ENCODE results near the gene INPP5D. TPM values are rescaled to one million over a fixed set of nuclear protein-coding genes. Genes with fewer than 3 reads are reported as not detected.

Gene INPP5D
- total RNA-seq, 1 donor from 2014 or later: 1.6 TPM

- FAIRE-seq: no peak
These were observed 8.7 kb downstream of the INPP5D start for GRCh38 chr2:233068762-233069418.

GRCh38 chr2:233072838-233073237, 12.7 kb downstream of the INPP5D start:
- DNase-seq (ENCODE audit: low spot score in 2 of 2): no peak
- no peak for FAIRE-seq

More at GRCh38 chr2:233068762-233069418, 8.7 kb downstream of the INPP5D start:
- DNase-seq (ENCODE audit: low spot score in 2 of 2): no peak

DNA sequence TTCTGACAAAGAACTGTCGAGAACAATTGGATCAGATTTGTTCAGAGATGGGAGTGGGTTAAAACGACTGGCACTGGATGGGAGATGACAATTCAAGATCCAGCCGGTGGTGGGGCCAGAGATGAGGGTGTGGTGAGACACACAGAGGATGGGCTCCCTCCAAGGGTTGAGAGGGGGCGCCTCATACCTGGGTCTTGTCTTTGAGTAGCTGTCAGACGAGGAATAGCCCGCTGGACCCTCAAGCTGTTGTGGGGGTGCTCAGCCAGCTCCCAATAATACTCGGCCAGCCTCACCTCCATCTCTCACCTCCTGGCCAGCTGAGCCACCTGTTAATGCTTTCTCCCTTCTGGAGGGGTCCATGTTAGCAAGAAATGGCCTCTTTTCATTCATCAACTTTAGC, 14.0 kb downstream of the INPP5D start:
- FAIRE-seq: no peak
- no peak for DNase-seq (ENCODE audit: low spot score in 2 of 2)

- FAIRE-seq: no peak
- no peak for DNase-seq (ENCODE audit: low spot score in 2 of 2)
These were observed 15.2 kb downstream of the INPP5D start for GRCh38 chr2:233075141-233075965.

- DNase-seq (ENCODE audit: low spot score in 2 of 2) (no peak), FAIRE-seq (no peak)
These were observed 15.8 kb downstream of the INPP5D start for GRCh38 chr2:233075966-233076339.

DNA sequence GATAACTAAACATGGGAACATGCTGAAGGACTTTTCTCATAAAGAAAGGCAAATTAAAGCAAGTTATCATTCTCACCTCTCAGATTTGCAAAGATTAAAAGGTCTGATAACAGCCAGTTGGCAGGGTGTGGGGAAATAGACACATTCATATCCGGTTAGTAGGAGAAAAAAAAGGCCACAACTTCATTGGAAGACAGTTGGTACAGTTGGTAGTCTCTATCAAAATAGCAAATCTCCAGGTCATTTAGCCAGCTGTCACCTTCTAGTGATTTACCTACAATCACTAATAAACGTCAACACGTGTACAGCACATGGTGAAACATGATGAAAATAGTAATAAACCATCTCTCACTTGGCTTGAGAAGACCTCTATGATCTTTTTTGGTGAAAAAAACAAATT, 16.6 kb downstream of the INPP5D start:
- FAIRE-seq: no peak

GRCh38 chr2:233079473-233079877, 19.3 kb downstream of the INPP5D start:
- DNase-seq (ENCODE audit: low spot score in 2 of 2) (no peak), FAIRE-seq (no peak)

More for the DNA sequence above, 16.6 kb downstream of the INPP5D start:
- no peak for DNase-seq (ENCODE audit: low spot score in 2 of 2)

GRCh38 chr2:233079953-233080835, 20.1 kb downstream of the INPP5D start:
- DNase-seq (ENCODE audit: low spot score in 2 of 2): no peak
- no peak for FAIRE-seq

- DNase-seq (ENCODE audit: low spot score in 2 of 2) (no peak), FAIRE-seq (no peak)
These were observed 20.7 kb downstream of the INPP5D start for GRCh38 chr2:233080836-233081229.

DNA sequence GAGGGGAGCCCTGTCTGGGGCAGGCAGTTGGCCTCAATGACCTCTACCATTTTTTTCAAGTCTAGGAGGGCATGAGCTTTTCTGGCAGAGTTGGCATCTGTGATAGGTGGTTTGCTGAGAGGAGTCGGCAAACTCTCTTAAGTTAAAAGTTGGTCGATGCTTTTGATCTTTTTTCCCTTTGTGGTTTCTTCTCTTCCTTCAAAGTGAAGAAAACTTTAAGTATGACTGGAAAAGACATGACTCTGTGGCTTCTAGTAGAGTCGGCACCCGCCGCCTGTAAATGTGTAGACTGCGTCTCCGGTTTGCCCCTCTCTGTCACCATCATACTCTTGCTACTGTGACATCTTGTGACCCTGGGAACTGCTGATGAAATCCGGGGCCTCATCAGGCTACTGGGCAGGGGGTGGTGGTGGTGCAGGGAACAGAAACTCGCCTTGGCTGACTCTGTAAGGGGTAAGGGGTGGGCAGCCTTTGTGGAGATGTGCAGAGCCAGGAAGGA, 21.1 kb downstream of the INPP5D start:
- no peak for DNase-seq (ENCODE audit: low spot score in 2 of 2)
- no peak for FAIRE-seq

DNA sequence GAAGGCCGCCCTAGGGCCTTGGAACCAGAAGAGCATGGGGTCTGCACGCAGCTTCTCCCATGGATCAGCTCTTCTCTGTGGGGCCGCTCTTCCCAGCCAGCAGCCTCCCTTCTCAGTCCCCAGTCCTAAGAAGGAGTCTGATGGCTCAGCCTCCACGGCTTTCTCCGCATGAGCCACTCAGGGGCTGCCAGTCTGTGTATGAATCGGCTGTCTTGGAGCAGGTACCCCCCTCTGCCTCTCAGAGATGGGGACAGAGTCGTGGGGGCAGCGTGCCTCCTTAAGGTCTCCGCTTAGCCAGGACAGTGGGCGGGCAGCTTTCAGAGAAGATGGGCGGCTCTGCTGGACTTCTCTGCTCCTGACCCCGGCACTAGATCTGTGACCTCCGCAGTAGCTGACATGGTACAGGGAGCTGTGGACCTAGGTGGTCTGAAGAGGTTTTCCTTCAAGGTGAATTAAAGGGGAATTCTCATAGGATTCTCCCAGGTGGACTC, 21.6 kb downstream of the INPP5D start:
- DNase-seq (ENCODE audit: low spot score in 2 of 2): no peak
- no peak for FAIRE-seq

DNA sequence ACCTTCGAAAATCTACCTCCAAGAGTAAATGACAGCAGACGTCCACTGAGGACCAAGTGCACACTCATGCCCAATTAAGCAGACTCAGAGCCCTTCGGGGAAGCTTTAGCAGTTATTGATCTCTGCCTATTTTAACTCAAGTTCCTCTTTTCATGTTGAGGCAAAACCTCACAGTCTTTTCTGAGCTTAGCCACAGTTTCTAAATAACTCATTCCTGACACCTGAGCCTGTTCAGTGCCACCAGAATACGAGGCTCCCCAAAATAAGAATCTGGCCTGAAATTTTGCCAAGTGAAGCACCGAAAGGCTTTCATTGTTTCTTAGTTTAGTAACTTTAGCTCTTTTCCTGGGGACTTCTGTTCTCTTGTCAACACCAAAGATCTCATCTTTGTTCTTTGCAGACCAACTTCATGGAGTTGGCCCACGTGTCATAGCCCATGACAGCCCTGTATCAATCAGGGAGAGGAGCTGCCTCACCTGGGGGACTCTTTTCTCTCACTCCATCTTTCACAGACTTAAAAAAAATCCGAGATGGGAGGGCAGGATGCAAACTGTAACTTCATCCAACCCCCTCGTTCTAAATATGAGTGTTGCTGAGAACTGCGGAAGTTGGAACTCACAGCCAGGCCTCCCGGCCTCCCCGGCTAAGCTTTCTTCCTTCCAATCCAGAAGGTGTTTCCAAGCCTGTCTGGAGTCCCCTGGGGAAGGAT, 22.2 kb downstream of the INPP5D start:
- DNase-seq (ENCODE audit: low spot score in 2 of 2): no peak
- no peak for FAIRE-seq

DNA sequence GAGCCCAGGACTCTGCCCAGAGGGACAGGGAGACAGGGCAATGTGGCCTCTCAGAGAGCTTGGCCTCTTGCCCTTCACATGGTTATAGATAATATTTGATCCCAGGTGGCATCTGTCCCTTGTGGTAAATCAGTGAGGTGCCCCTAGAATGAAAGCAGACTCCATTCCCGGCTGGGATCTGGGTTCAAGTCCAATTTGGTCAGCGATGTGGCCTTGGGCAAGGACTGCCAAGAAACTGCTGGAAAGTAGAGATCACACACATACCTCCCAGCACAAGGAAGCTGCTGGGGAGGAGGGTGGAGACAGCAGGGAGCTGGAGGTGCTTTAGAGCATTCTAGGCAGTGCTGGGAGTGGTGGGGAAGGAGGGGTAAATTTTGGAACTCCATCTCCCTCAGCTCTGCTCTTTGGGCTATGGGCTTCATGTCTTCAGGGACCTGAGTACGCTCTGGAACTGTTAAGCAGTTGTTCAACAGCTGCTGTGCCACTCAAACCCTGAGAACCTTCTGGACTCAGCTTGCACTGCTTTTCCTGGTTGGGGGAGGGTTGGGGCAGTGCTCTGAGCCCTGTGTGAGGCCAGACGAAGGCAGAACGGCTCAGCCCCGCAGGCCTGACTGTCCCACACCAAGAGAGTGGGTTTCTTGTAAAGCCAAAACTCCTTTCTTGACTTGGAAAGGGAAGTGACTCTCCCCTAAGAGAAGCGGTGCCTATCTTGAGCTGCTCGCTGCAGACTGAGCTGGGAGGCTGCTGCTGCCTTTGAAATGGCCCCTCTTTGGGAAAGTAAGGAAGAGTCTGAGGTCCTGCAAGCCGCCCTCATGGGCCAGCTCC, 23.0 kb downstream of the INPP5D start:
- FAIRE-seq (no peak), DNase-seq (ENCODE audit: low spot score in 2 of 2) (no peak)

DNA sequence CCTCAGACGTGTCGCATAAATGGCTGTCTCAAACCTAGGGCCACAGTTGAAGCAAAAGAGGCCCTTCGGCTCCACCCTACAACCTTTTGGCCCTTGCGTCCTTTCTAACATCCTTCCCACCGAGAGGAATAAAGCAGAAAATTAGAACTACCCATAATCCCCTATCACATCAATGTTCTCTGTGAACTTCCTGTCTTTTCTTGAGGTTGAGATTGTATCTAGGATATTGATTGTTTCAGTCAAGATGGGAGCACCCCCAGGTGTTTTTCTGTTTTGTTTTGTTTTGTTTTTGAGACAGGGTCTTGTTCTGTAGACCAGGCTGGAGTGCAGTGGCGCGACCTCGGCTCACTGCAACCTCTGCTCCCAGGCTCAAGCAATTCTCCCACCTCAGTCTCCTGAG, 23.6 kb downstream of the INPP5D start:
- no peak for FAIRE-seq
- no peak for DNase-seq (ENCODE audit: low spot score in 2 of 2)

- DNase-seq (ENCODE audit: low spot score in 2 of 2) (no peak), FAIRE-seq (no peak)
These were observed 24.3 kb downstream of the INPP5D start for GRCh38 chr2:233084488-233084887.

DNA sequence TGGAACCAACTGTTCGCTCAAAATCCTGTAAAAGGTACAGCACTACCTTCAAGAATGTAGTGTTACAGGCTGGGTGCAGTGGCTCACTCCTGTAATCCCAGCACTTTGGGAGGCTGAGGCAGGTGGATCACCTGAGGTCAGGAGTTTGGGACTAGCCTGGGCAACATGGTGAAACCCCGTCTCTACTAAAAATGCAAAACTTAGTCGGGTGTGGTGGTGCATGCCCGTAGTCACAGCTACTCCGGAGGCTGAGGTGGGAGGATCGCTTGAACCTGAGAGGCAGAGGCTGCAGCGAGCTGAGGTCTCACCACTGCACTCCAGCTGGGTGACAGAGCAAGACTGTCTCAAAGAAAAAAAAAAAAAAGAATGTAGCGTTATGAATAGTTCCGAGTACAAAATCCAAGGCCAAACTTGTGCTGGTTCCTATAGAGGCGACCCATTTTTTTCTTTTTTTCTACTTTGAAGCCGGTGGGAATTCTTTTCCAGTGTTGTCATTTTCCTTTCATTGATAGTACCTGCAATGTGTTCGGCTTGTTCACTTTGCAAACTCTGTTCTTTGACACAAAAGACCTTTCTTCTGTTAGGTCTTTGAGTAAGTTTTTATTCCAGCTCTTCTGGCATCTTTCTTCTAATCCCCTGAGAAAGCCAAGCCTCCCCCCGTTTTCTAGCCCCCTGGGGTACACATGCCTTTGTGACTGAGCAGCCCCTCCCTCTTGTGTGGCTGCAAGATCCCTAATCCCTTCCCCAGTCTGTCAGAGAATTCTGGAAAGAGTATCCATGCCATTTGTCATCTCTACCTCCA, 25.1 kb downstream of the INPP5D start:
- FAIRE-seq (no peak), DNase-seq (ENCODE audit: low spot score in 2 of 2) (no peak)

- DNase-seq (ENCODE audit: low spot score in 2 of 2) (no peak), FAIRE-seq (no peak)
These were observed 25.7 kb downstream of the INPP5D start for GRCh38 chr2:233085839-233086150.

DNA sequence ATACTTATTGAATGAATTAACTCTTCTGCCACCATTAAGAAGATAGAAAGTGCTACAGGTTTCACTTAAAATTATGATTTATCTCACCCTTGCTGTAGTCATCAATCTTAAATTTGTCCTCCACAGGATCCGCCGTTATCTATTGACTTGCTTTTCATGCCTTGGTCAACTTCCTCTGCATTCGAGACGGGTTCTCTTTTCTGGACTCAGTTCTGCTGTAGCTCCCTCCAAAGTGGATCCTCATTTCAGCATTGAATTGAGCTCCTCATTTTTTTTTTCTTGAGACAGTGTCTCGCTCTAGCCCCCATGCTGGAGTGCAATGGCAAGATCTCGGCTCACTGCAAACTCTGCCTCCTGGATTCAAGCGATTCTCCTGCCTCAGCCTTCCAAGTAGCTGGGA, 27.6 kb downstream of the INPP5D start:
- DNase-seq (ENCODE audit: low spot score in 2 of 2): no peak
- no peak for FAIRE-seq

GRCh38 chr2:233088972-233089345, 28.8 kb downstream of the INPP5D start:
- FAIRE-seq (no peak), DNase-seq (ENCODE audit: low spot score in 2 of 2) (no peak)
